ENCODE results near the gene NEDD4L. TPM values are rescaled to one million over a fixed set of nuclear protein-coding genes. Genes with fewer than 3 reads are reported as not detected.

The NEDD4L gene
- total RNA-seq, 1 experiment from 2014 or later = 57.4 TPM

DNA sequence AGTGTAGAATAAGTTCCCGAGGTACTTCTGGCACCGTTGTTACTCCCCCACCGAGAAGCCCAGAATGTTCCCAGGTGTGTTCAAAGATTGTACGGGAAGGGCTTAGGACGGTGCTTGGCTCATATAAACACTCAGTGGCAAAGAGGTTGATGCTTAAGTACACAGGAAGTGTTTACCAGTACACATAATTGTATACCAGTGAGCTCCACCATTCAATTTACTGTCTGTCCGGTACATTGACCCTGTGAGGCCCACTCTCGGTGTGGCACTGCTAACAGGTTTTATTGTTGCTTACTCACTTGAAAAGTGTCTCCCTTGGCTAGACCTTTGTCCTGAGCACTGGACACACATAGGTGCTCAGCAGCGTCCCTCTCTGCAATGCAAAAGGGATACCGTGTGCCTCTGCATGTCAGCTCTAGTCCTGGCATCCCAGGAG, 191.0 kb downstream of the NEDD4L start:
- peaks cover 95% of the 10 kb centered on the region for H3K79me2 ChIP-seq (ENCODE audit: low read depth)
- no peaks in the 10 kb centered on the region for H3K9me2 ChIP-seq (ENCODE audit: insufficient read depth)
- no peak overlapping the region for H3K27ac ChIP-seq
- no peak overlapping the region for H3K4me3 ChIP-seq
- peaks cover 10% of the 10 kb centered on the region for H3K4me1 ChIP-seq (replicated peaks; ENCODE audit: insufficient read depth)
- CTCF ChIA-PET = no interaction called here
- no peaks in the 10 kb centered on the region for H3K9me3 ChIP-seq (ENCODE audit: insufficient read depth, low read depth)
- POLR2A ChIA-PET (ENCODE audit: unreplicated experiment) = no interaction called here
- intact Hi-C loops (cut with micrococcal nuclease; ENCODE audit: unreplicated experiment) = no loop called here
- H2AFZ ChIP-seq = no peak overlapping the region
- no peaks in the 10 kb centered on the region for H3K27me3 ChIP-seq (ENCODE audit: insufficient read depth, low read depth)
- no peak for DNase-seq
- TF ChIP-seq, protein P1, sequence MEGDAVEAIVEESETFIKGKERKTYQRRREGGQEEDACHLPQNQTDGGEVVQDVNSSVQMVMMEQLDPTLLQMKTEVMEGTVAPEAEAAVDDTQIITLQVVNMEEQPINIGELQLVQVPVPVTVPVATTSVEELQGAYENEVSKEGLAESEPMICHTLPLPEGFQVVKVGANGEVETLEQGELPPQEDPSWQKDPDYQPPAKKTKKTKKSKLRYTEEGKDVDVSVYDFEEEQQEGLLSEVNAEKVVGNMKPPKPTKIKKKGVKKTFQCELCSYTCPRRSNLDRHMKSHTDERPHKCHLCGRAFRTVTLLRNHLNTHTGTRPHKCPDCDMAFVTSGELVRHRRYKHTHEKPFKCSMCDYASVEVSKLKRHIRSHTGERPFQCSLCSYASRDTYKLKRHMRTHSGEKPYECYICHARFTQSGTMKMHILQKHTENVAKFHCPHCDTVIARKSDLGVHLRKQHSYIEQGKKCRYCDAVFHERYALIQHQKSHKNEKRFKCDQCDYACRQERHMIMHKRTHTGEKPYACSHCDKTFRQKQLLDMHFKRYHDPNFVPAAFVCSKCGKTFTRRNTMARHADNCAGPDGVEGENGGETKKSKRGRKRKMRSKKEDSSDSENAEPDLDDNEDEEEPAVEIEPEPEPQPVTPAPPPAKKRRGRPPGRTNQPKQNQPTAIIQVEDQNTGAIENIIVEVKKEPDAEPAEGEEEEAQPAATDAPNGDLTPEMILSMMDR (conservative IDR thresholded peaks at IDR 0.05) = no peak
- no peak for TF ChIP-seq EZH2 (IDR thresholded peaks at IDR 0.05; ENCODE audit: low read depth)
- H3F3A ChIP-seq (ENCODE audit: insufficient read depth, low read depth) = peaks cover 15% of the 10 kb centered on the region
- H3K36me3 ChIP-seq (ENCODE audit: low read depth) = peaks cover 30% of the 10 kb centered on the region
- no peak overlapping the region for H3K4me2 ChIP-seq
- H4K20me1 ChIP-seq (ENCODE audit: insufficient read depth) = peaks cover 41% of the 10 kb centered on the region
- no TSS peak for BruUV-seq (replicated peaks)

DNA sequence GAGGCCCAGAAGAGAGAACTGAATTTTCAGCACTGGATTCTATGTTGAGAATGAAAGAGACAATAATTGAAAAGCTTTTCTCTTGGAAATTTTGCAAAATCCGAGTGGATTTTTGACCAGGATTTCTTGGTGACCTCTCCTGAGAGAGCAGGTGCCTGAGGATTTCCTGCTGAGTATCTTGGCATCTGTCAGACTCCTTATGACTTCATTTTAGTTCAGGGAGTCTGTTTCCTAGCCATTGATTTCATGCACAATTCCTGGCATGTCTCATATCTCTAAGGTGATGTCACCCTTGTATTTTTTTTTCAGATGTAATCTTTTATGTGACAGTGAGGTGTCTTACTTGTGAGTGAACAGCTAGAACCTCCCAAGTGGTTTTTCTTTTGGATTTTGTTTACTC, 195.9 kb downstream of the NEDD4L start:
- H3K9me2 ChIP-seq (ENCODE audit: insufficient read depth) = no peaks in the 10 kb centered on the region
- no peak for TF ChIP-seq EZH2 (IDR thresholded peaks at IDR 0.05; ENCODE audit: low read depth)
- TF ChIP-seq, protein P1 (conservative IDR thresholded peaks at IDR 0.05) = no peak
- CTCF ChIA-PET = no interaction called here
- peaks cover 52% of the 10 kb centered on the region for H4K20me1 ChIP-seq (ENCODE audit: insufficient read depth)
- H3K4me1 ChIP-seq (replicated peaks; ENCODE audit: insufficient read depth) = no peaks in the 10 kb centered on the region
- H2AFZ ChIP-seq = no peak overlapping the region
- DNase-seq = peak in 1 of 2 experiments; percentile 50
- POLR2A ChIA-PET (ENCODE audit: unreplicated experiment) = no interaction called here
- H3K4me2 ChIP-seq = no peak overlapping the region
- H3K4me3 ChIP-seq = no peak overlapping the region
- peaks cover 11% of the 10 kb centered on the region for H3F3A ChIP-seq (ENCODE audit: insufficient read depth, low read depth)
- no peaks in the 10 kb centered on the region for H3K9me3 ChIP-seq (ENCODE audit: insufficient read depth, low read depth)
- BruUV-seq (replicated peaks) = no TSS peak
- no peak overlapping the region for H3K27ac ChIP-seq
- intact Hi-C loops (cut with micrococcal nuclease; ENCODE audit: unreplicated experiment) = no loop called here
- H3K79me2 ChIP-seq (ENCODE audit: low read depth) = peaks cover 95% of the 10 kb centered on the region
- no peaks in the 10 kb centered on the region for H3K27me3 ChIP-seq (ENCODE audit: insufficient read depth, low read depth)
- H3K36me3 ChIP-seq (ENCODE audit: low read depth) = peaks cover 8% of the 10 kb centered on the region; the same call in 1 of the 2 replicates

DNA sequence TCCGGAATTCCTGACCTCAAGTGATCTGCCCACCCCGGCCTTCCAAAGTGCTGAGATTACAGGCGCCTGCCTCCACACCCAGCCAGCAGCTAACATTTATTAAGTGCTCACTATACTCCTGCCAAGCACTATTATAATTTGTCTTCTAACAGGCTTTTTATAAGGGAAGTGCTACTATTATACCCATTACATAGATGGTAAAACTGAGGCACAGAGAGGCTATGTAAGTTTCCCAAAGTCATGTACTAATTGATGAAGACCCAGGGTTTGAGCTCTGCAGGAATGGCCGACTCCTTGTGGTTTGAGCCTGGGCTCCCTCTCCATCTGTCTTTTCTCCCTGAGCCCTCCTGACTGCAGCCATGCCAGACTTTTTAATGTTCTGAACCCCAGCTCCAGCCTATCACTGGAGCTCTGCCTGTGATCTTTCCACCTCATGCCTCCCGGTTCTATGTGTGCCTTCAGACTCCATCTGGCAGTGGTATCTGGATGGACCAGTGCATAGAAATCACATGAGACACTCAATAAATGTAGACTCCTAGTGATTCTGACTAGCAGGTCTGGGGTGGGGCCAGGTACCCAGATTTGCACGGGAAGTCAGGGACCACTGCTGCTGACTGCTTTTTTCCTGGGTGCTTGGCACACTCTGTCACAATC, 197.1 kb downstream of the NEDD4L start:
- no peak overlapping the region for H3K27ac ChIP-seq
- intact Hi-C loops (cut with micrococcal nuclease; ENCODE audit: unreplicated experiment) = no loop called here
- no peaks in the 10 kb centered on the region for H3K9me3 ChIP-seq (ENCODE audit: insufficient read depth, low read depth)
- POLR2A ChIA-PET (ENCODE audit: unreplicated experiment) = interaction anchor here (0.6 kb wide), 1 partner anchor 14 kb away, joined by 3 read pairs; no protein-coding TSS in a partner anchor
- TF ChIP-seq, protein P1 (conservative IDR thresholded peaks at IDR 0.05) = no peak
- TF ChIP-seq EZH2 (IDR thresholded peaks at IDR 0.05; ENCODE audit: low read depth) = no peak
- no peak for DNase-seq
- H3K4me3 ChIP-seq = no peak overlapping the region
- H3K4me1 ChIP-seq (replicated peaks; ENCODE audit: insufficient read depth) = no peaks in the 10 kb centered on the region
- H3F3A ChIP-seq (ENCODE audit: insufficient read depth, low read depth) = peaks cover 5% of the 10 kb centered on the region; the same call in 1 of the 2 replicates
- H3K79me2 ChIP-seq (ENCODE audit: low read depth) = peaks cover 95% of the 10 kb centered on the region
- H4K20me1 ChIP-seq (ENCODE audit: insufficient read depth) = peaks cover 44% of the 10 kb centered on the region
- no peaks in the 10 kb centered on the region for H3K27me3 ChIP-seq (ENCODE audit: insufficient read depth, low read depth)
- no TSS peak for BruUV-seq (replicated peaks)
- H3K36me3 ChIP-seq (ENCODE audit: low read depth) = peaks cover 12% of the 10 kb centered on the region; the same call in 1 of the 2 replicates
- no peaks in the 10 kb centered on the region for H3K9me2 ChIP-seq (ENCODE audit: insufficient read depth)
- CTCF ChIA-PET = no interaction called here
- H3K4me2 ChIP-seq = no peak overlapping the region
- H2AFZ ChIP-seq = no peak overlapping the region

Data from PC-9 (cell line).